Thyroid gland (tissue), 4 donors: ENCODE results near the gene BTN3A1.
"Not testable (repeated sequence)": the region's sequence is repeated elsewhere in the genome, so short reads cannot be mapped to it uniquely, and the experiment has no call there.

Source experiments
- CTCF ChIP-seq, 6 experiments: fragments of 200-600 bp in 3 of 6; fragments of 450-650 bp in 3 of 6; sonication (generic) in 3 of 6; IDR thresholded peaks; one replicate each; pipeline ENCODE4 v1.5.1; 2016 to 2019; ENCODE audit warnings: antibody characterized with exemption in 6 of 6, mild to moderate bottlenecking in 2 of 6, inconsistent platforms in 1 of 6, moderate library complexity in 1 of 6
- POLR2A ChIP-seq, 2 donors: fragments of 450-650 bp; IDR thresholded peaks; one replicate each; pipeline ENCODE4 v1.6.1; 2017; ENCODE audit warnings: antibody characterized with exemption in 2 of 2, mild to moderate bottlenecking in 2 of 2, moderate library complexity in 1 of 2

- TF ChIP-seq POLR2A, CTCF (IDR thresholded peaks at IDR 0.05): not testable (repeated sequence)
These were observed 44.5 kb upstream of the BTN3A1 start for GRCh38 chr6:26357543-26357942.
